GM21360 (cell line): ENCODE data around the gene AGXT2.
"Not testable (repeated sequence)": the region's sequence is repeated elsewhere in the genome, so short reads cannot be mapped to it uniquely, and the experiment has no call there.

Source experiments
- ATAC-seq: cut with Tn5 transposase; IDR thresholded peaks from one replicate; pipeline ENCODE4 v1.9.1; 2021; ENCODE audit warnings: mild to moderate bottlenecking, moderate library complexity; ENCODE audit not compliant: unreplicated experiment

AGXT2 gene

DNA sequence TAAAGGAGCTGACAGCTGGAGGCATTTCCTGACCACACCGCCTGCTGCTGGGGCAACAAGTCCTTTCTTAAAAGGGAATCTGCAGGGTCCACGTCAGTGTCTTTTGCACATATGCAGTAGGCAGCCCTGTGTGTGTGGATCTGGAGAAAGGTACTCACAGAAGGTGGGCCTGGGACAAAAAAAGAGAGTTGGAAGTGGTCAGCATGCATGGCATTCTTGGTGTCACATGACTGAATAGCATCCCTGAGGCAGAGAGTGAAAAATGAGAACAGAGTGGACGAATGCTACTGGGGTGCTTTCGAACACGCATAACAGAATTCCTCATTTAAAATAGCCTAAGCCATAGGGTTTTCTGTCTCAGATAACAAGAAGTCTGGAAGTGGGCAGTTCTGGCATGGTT is 71.4 kb downstream of the AGXT2 start:
- no peak for ATAC-seq

- not testable (repeated sequence) for ATAC-seq
Measured at GRCh38 chr5:34971655-34972054, 76.1 kb downstream of the AGXT2 start.

GRCh38 chr5:34970552-34970951 is 77.2 kb downstream of the AGXT2 start:
- no peak for ATAC-seq

GRCh38 chr5:34968258-34968657 is 79.5 kb downstream of the AGXT2 start:
- no peak for ATAC-seq

- ATAC-seq, result no peak
Measured at GRCh38 chr5:34967540-34967939, 80.2 kb downstream of the AGXT2 start.

- peak; percentile 95 for ATAC-seq
Measured at GRCh38 chr5:34959323-34959722, 88.4 kb downstream of the AGXT2 start.

- ATAC-seq, result peak; percentile 41
Measured at GRCh38 chr5:34957857-34958690, 89.7 kb downstream of the AGXT2 start.

DNA sequence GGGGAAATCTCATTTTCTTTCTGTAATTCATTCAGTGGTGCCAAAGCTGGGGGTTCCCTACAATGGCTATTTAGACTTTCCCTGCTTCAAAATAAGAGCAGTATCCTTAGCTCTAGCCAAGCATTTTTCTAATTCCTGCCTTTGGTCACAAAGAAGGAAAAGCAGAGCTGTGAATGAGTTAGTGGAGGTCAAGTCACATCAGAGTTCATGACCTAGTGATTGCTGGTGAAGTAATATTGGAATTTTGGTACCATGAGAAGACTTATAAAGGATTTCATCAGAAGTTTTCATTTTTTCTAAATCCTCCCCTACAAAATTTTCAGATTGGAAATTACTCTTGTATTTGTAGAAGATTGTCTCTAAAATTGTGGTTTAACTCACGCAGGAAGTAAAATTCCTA is 90.4 kb downstream of the AGXT2 start:
- ATAC-seq, result no peak
